MCF 10A (cell line): ENCODE data around the gene SP5. TPM values are rescaled to one million over a fixed set of nuclear protein-coding genes. Genes with fewer than 3 reads are reported as not detected.
"Not testable (repeated sequence)": the region's sequence is repeated elsewhere in the genome, so short reads cannot be mapped to it uniquely, and the experiment has no call there.

Experiments used
- BruUV-seq: library from RNA; stranded (reverse); fragments of 400-500 nt; replicated peaks from 2 replicates; lab custom pipeline; 2021; lab: Mats Ljungman, UMichigan
- CTCF ChIA-PET: fragments of 300-600 bp; sonication (Branson Sonifier 250); formaldehyde crosslinking; extraction: SDS; loops from one replicate; lab custom pipeline; 2021; ENCODE audit warnings: antibody characterized with exemption, inconsistent platforms; lab: Yijun Ruan, JAX
- POLR2A ChIA-PET: fragments of 300-600, 350-650 bp; sonication (Branson Sonifier 250); formaldehyde crosslinking; extraction: SDS; loops from one replicate; lab custom pipeline; 2020; ENCODE audit warnings: antibody characterized with exemption, inconsistent platforms; lab: Yijun Ruan, JAX
- DNase-seq: peaks from one replicate; pipeline ENCODE4 v3.0.0-alpha.2; 2018; ENCODE audit not compliant: unreplicated experiment
- H3K27ac Mint-ChIP-seq: one replicate; pipeline ENCODE4 v1.8.0; 2022; ENCODE audit warnings: mild to moderate bottlenecking, low read depth, mixed read lengths; ENCODE audit not compliant: unreplicated experiment
- H3K27me3 Mint-ChIP-seq: one replicate; pipeline ENCODE4 v1.8.0; 2022; ENCODE audit warnings: mixed read lengths; ENCODE audit not compliant: insufficient read depth, unreplicated experiment
- H3K36me3 Mint-ChIP-seq: one replicate; pipeline ENCODE4 v1.8.0; 2022; ENCODE audit warnings: mild to moderate bottlenecking, moderate library complexity, mixed read lengths; ENCODE audit not compliant: insufficient read depth, unreplicated experiment
- H3K4me1 Mint-ChIP-seq: one replicate; pipeline ENCODE4 v1.8.0; 2022; ENCODE audit warnings: mixed read lengths; ENCODE audit not compliant: insufficient read depth, unreplicated experiment
- H3K4me3 Mint-ChIP-seq: one replicate; pipeline ENCODE4 v1.8.0; 2022; ENCODE audit warnings: mild to moderate bottlenecking, moderate library complexity, mixed read lengths; ENCODE audit not compliant: unreplicated experiment
- H3K9me3 Mint-ChIP-seq: one replicate; pipeline ENCODE4 v1.8.0; 2022; ENCODE audit warnings: mixed read lengths; ENCODE audit not compliant: unreplicated experiment
- intact Hi-C: fragments of 100-400 bp; cut with micrococcal nuclease; formaldehyde crosslinking; loops from 2 replicates; pipeline ENCODE4 v1.14.1; 2022
- total RNA-seq: library from RNA; stranded (reverse); gene quantifications from 2 replicates; pipeline ENCODE4 v1.2.3, GENCODE V29; 2022
- TF ChIP-seq, protein P1 (sequence below): fragments of 200-600 bp; IDR thresholded peaks from one replicate; pipeline ENCODE4 v1.8.0; 2022; ENCODE audit warnings: antibody characterized with exemption, mild to moderate bottlenecking; ENCODE audit not compliant: unreplicated experiment

Gene SP5
- total RNA-seq, 1 experiment from 2014 or later = not detected

- TF ChIP-seq, protein P1, sequence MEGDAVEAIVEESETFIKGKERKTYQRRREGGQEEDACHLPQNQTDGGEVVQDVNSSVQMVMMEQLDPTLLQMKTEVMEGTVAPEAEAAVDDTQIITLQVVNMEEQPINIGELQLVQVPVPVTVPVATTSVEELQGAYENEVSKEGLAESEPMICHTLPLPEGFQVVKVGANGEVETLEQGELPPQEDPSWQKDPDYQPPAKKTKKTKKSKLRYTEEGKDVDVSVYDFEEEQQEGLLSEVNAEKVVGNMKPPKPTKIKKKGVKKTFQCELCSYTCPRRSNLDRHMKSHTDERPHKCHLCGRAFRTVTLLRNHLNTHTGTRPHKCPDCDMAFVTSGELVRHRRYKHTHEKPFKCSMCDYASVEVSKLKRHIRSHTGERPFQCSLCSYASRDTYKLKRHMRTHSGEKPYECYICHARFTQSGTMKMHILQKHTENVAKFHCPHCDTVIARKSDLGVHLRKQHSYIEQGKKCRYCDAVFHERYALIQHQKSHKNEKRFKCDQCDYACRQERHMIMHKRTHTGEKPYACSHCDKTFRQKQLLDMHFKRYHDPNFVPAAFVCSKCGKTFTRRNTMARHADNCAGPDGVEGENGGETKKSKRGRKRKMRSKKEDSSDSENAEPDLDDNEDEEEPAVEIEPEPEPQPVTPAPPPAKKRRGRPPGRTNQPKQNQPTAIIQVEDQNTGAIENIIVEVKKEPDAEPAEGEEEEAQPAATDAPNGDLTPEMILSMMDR = no peak
- H3K27ac Mint-ChIP-seq = no peak overlapping the region
- POLR2A ChIA-PET = interaction anchor here (0.5 kb wide), 1 partner anchor 32 kb away, joined by 3 read pairs; no protein-coding TSS in a partner anchor
Observed at GRCh38 chr2:170721678-170722077, 6.5 kb downstream of the SP5 start.

DNA sequence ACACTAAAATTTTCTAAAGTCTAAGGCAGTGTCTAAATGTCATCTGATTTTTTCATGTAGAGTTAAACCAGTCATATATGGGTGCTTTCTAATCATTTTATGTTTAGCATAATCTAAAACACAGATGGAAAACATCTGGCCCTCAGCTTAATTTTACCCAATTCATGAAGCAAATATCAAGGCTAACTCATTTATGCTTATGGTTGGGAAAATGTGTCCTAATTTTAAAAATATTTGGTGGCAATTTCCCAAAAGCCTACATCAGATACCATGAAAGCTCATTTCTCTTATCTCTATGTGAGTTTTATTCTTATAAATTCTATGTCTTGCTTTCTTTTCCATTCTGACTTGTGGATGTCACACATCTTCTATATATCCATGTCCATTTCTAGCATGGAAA, 7.2 kb downstream of the SP5 start:
- Mint-ChIP-seq H3K9me3 (no peaks in the 10 kb centered on the region), H3K36me3 (no peaks in the 10 kb centered on the region), H3K27me3 (no peaks in the 10 kb centered on the region), H3K27ac (no peak overlapping the region), H3K4me3 (no peak overlapping the region), H3K4me1 (no peaks in the 10 kb centered on the region)
- BruUV-seq = no TSS peak
- TF ChIP-seq, protein P1 = no peak
- intact Hi-C loops = no loop called here
- CTCF ChIA-PET = interaction anchor here (0.5 to 0.6 kb wide), 2 partner anchors 50 to 1020 kb away, joined by 3 read pairs; no protein-coding TSS in a partner anchor
- no peak for DNase-seq
- POLR2A ChIA-PET = no interaction called here

More at GRCh38 chr2:170721678-170722077, 6.5 kb downstream of the SP5 start:
- Mint-ChIP-seq H3K4me3 (no peak overlapping the region), H3K4me1 (no peaks in the 10 kb centered on the region), H3K27me3 (no peaks in the 10 kb centered on the region), H3K36me3 (no peaks in the 10 kb centered on the region), H3K9me3 (no peaks in the 10 kb centered on the region)
- CTCF ChIA-PET = interaction anchor here (0.6 kb wide), 2 partner anchors 50 to 170 kb away, joined by 3 read pairs; no protein-coding TSS in a partner anchor
- DNase-seq = no peak
- BruUV-seq = no TSS peak
- intact Hi-C loops = no loop called here

DNA sequence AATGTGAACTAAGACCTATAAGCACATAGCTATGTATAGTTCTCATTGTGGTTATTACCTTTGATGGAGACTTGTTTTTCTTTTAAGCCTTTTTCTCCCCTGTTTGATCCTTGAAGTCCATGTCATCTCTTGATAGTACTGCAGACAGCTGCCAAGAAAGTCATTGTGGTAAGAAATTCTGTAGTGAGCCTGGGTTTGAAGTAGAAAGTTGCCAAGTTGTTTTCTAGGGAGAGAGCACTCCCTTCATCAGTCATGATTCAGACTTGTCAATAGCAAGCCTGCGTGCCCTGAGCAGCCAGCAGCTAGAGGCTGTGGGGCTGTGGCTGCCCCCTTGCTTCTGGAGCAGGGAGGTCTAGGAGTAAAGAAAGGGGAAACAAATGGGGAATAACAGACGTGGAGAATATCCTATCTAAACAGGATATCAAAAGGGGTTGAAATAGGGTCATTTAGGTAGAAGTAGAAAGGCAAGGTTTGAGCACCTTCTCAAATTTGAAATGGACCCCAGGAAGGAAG, 8.4 kb downstream of the SP5 start:
- CTCF ChIA-PET = no interaction called here
- Mint-ChIP-seq H3K27me3 (no peaks in the 10 kb centered on the region), H3K4me1 (no peaks in the 10 kb centered on the region), H3K9me3 (peaks cover 8% of the 10 kb centered on the region), H3K27ac (no peak overlapping the region), H3K4me3 (no peak overlapping the region), H3K36me3 (no peaks in the 10 kb centered on the region)
- intact Hi-C loops = no loop called here
- POLR2A ChIA-PET = interaction anchor here (1.0 kb wide), 1 partner anchor 16 kb away, joined by 4 read pairs; no protein-coding TSS in a partner anchor
- TF ChIP-seq, protein P1 = no peak
- no TSS peak for BruUV-seq
- DNase-seq = no peak

GRCh38 chr2:170733798-170734600, 18.9 kb downstream of the SP5 start:
- no peak overlapping the region for H3K27ac Mint-ChIP-seq
- CTCF ChIA-PET = interaction anchor here (0.7 to 1.1 kb wide), 3 partner anchors 36 to 325 kb away, joined by 3 to 7 read pairs (median 3); no protein-coding TSS in a partner anchor
- intact Hi-C loops = no loop called here
- POLR2A ChIA-PET = interaction anchor here (0.7 to 1.5 kb wide), 2 partner anchors 14 to 31 kb away, joined by 3 to 4 read pairs; no protein-coding TSS in a partner anchor
- H3K36me3 Mint-ChIP-seq = no peaks in the 10 kb centered on the region
- H3K27me3 Mint-ChIP-seq = no peaks in the 10 kb centered on the region
- H3K4me1 Mint-ChIP-seq = peaks cover 5% of the 10 kb centered on the region
- BruUV-seq = no TSS peak
- no peak for DNase-seq
- TF ChIP-seq, protein P1 = no peak
- no peak overlapping the region for H3K4me3 Mint-ChIP-seq
- no peaks in the 10 kb centered on the region for H3K9me3 Mint-ChIP-seq

- CTCF ChIA-PET = interaction anchor here (1.1 kb wide), 1 partner anchor 325 kb away, joined by 7 read pairs; no protein-coding TSS in a partner anchor
- intact Hi-C loops, H3K27me3 Mint-ChIP-seq, H3K27ac Mint-ChIP-seq, BruUV-seq, H3K9me3 Mint-ChIP-seq, H3K4me3 Mint-ChIP-seq, H3K36me3 Mint-ChIP-seq, DNase-seq: not testable (repeated sequence)
- H3K4me1 Mint-ChIP-seq = peaks cover 11% of the 10 kb centered on the region
- POLR2A ChIA-PET = interaction anchor here (0.6 to 1.5 kb wide), 2 partner anchors 13 to 325 kb away, joined by 3 to 4 read pairs; no protein-coding TSS in a partner anchor
Observed at GRCh38 chr2:170734601-170735000, 19.5 kb downstream of the SP5 start.
